ENCODE measurements around the gene SAMD13.

DNA sequence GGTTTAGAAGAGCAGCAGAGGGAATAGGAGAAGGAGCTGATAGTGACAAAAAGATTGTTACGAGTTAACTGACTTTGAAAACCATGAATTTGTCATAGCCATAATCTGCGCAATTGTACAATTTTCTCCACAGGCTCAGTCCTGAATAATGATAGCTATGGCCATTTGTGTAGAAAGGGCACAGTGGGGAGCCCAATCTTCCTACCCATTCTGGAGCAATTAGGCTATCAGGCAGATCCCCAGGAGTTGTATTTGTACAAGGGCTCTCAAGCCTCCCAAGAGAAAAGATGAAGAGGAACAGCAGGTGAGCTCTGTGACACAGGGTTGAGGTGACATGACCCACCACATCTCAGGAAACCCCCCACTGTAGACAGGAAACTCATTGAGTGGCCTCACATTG is 42.1 kb upstream of the SAMD13 start:
- no peak for TF ChIP-seq EP300 (IDR thresholded peaks at IDR 0.05)
- TF ChIP-seq POLR2A (IDR thresholded peaks at IDR 0.05), result no peak
- no peak for TF ChIP-seq CTCF (IDR thresholded peaks at IDR 0.05)

Measured in upper lobe of left lung (tissue), 4 donors.